ENCODE data around the gene SLC26A11. TPM values are rescaled to one million over a fixed set of nuclear protein-coding genes. Genes with fewer than 3 reads are reported as not detected.

The SLC26A11 gene
- total RNA-seq, 2 experiments from 2014 or later: 4.0 to 5.4 TPM

DNA sequence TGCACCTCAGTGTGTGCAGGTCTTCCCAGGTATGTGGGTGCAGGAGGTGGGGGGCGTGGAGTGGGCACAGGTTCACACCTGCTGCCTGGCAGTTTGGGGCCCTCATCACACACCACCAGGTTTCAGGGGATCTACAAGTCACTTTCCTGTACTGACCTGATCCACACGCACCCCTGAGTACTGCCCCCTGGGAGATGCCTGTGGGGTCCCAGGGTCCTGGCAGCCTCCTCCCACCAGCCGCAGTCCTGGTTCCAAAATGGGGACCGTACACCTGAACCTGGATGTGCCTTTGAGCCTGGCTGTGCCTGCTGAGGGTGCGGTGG is 66.4 kb downstream of the SLC26A11 start:
- Mint-ChIP-seq H3K27me3 (ENCODE audit: low read depth) (no peaks in the 10 kb centered on the region), H3K36me3 (ENCODE audit: low read depth) (peaks cover 26% of the 10 kb centered on the region), H3K27ac (no peak overlapping the region), H3K4me1 (ENCODE audit: low read depth) (peaks cover 4% of the 10 kb centered on the region), H3K9me3 (no peaks in the 10 kb centered on the region), H3K4me3 (no peak overlapping the region)
- CTCF ChIA-PET: no interaction called here
- DNase-seq: no peak
- intact Hi-C loops (cut with micrococcal nuclease): no loop called here

DNA sequence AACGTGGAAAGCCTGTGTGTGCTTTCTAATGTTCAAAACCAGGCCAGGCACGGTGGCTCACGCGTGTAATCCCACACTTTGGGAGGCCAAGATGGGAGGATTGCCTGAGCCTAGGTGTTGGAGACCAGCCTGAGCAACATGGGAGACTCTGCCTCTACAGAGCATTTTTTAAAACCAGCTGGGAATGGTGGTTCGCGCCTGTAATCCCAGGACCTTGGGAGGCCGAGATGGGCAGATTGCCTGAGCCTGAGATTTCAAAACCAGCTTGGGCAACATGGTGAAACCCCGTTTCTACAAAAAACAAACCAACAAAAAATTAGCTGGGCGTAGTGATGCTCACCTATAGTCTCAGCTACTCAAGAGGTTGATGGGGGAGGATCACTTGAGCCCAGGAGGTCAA is 66.8 kb downstream of the SLC26A11 start:
- H3K4me3 Mint-ChIP-seq: no peak overlapping the region
- H3K4me1 Mint-ChIP-seq (ENCODE audit: low read depth): peaks cover 4% of the 10 kb centered on the region
- no peaks in the 10 kb centered on the region for H3K9me3 Mint-ChIP-seq
- H3K36me3 Mint-ChIP-seq (ENCODE audit: low read depth): peaks cover 30% of the 10 kb centered on the region
- intact Hi-C loops (cut with micrococcal nuclease): no loop called here
- DNase-seq: no peak
- no peaks in the 10 kb centered on the region for H3K27me3 Mint-ChIP-seq (ENCODE audit: low read depth)
- CTCF ChIA-PET: interaction anchor here (0.6 kb wide), 1 partner anchor 84 kb away, joined by 4 read pairs; no protein-coding TSS in a partner anchor
- no peak overlapping the region for H3K27ac Mint-ChIP-seq

DNA sequence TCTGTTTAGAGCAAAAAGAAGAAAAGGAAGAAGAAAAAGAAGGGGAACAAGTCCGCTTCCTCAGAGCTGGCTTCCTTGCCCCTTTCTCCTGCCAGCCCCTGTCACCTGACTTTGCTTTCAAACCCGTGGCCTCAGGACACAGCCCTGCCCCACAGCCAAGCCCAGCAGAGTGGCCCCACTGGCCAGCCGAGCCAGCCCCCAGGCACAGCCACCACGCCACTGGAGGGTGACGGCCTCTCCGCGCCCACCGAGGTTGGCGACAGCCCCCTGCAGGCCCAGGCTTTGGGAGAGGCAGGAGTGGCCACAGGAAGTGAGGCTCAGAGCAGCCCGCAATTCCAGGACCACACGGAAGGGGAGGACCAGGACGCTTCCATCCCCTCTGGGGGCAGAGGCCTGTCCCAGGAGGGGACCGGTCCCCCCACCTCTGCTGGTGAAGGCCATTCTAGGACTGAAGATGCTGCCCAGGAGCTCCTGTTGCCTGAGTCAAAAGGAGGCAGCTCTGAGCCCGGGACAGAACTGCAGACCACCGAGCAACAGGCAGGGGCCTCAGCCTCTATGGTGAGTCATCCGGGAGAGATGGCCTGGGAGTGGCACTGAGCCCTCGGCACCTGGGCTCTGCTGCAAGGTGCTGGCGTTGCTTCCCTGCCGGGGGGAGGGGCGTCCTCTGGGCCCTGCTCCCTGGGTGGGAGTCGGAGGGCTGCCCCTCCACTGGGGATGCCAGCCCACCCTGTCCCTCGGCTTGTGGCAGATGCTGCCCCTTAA is 67.8 kb downstream of the SLC26A11 start:
- Mint-ChIP-seq H3K27me3 (ENCODE audit: low read depth) (no peaks in the 10 kb centered on the region), H3K27ac (no peak overlapping the region), H3K4me1 (ENCODE audit: low read depth) (peaks cover 4% of the 10 kb centered on the region), H3K4me3 (no peak overlapping the region), H3K9me3 (no peaks in the 10 kb centered on the region), H3K36me3 (ENCODE audit: low read depth) (peaks cover 30% of the 10 kb centered on the region)
- intact Hi-C loops (cut with micrococcal nuclease): no loop called here
- CTCF ChIA-PET: interaction anchor here (0.6 kb wide), 1 partner anchor 83 kb away, joined by 4 read pairs; no protein-coding TSS in a partner anchor
- no peak for DNase-seq

DNA sequence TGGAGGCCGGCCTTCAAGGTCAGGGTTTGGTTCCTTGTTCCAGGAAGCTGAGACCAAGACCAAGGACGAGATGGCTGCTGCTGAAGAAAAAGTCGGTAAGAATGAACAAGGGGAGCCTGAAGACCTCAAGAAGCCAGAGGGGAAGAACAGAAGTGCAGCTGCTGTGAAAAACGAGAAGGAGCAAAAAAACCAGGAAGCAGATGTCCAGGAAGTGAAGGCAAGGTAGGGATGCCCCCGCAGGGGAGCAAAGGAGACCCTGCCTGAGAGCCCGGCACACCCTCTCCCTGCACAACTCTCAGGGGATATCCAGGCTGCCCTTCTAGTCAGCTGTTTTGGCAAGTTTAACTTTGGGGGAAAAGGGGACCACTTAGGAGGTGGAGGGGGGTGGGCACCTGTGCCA is 69.4 kb downstream of the SLC26A11 start:
- H3K27ac Mint-ChIP-seq: peak overlapping the region; percentile 69
- DNase-seq: no peak
- CTCF ChIA-PET: interaction anchor here (0.7 kb wide), 1 partner anchor 61 kb away, joined by 3 read pairs; no protein-coding TSS in a partner anchor
- intact Hi-C loops (cut with micrococcal nuclease): no loop called here
- peaks cover 3% of the 10 kb centered on the region for H3K4me1 Mint-ChIP-seq (ENCODE audit: low read depth)
- no peaks in the 10 kb centered on the region for H3K27me3 Mint-ChIP-seq (ENCODE audit: low read depth)
- H3K36me3 Mint-ChIP-seq (ENCODE audit: low read depth): peaks cover 33% of the 10 kb centered on the region
- no peaks in the 10 kb centered on the region for H3K9me3 Mint-ChIP-seq
- no peak overlapping the region for H3K4me3 Mint-ChIP-seq

DNA sequence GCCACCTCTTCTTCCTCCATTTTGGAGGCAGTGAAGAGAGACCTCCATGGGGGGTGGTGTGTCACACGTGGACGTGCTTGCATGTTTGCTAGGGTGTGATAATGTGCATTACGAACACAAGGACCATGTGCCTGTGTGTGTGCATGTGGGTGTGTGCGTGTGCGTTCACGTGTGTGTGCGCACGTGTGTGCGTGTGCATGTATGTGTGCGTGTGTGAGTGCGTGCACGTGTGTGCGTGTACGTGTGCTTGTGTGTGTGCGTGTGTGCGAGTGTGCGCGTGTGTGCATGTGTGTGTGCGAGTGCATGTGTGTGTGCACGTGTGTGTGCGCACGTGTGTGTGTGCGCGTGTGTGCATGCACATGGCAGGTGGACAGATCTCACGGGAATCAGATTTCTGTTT is 69.9 kb downstream of the SLC26A11 start:
- CTCF ChIA-PET: no interaction called here
- peaks cover 2% of the 10 kb centered on the region for H3K4me1 Mint-ChIP-seq (ENCODE audit: low read depth)
- intact Hi-C loops (cut with micrococcal nuclease): no loop called here
- no peak overlapping the region for H3K27ac Mint-ChIP-seq
- peaks cover 33% of the 10 kb centered on the region for H3K36me3 Mint-ChIP-seq (ENCODE audit: low read depth)
- H3K4me3 Mint-ChIP-seq: no peak overlapping the region
- DNase-seq: no peak
- no peaks in the 10 kb centered on the region for H3K9me3 Mint-ChIP-seq
- no peaks in the 10 kb centered on the region for H3K27me3 Mint-ChIP-seq (ENCODE audit: low read depth)

DNA sequence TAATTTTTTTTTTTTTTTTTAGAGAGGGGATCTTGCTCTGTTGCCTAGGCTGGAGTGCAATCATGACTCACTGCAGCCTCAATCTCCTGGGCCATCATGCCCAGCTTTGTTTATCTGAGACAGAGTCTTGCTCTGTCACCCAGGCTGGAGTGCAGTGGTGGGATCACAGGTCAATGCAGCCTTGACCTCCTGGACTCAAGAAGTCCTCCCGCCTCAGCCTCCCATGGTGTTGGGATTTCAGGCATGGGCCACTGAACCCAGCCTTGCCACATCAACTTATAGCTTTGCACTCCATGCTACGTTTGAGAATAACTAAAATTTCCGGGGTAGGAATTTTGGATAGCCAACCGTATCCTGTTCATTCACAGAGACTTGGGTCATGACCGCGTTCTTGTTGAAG is 71.0 kb downstream of the SLC26A11 start:
- DNase-seq: no peak
- Mint-ChIP-seq H3K4me3 (no peak overlapping the region), H3K4me1 (ENCODE audit: low read depth) (peaks cover 2% of the 10 kb centered on the region), H3K27ac (no peak overlapping the region), H3K9me3 (no peaks in the 10 kb centered on the region), H3K36me3 (ENCODE audit: low read depth) (peaks cover 41% of the 10 kb centered on the region), H3K27me3 (ENCODE audit: low read depth) (no peaks in the 10 kb centered on the region)
- CTCF ChIA-PET: no interaction called here
- intact Hi-C loops (cut with micrococcal nuclease): no loop called here

DNA sequence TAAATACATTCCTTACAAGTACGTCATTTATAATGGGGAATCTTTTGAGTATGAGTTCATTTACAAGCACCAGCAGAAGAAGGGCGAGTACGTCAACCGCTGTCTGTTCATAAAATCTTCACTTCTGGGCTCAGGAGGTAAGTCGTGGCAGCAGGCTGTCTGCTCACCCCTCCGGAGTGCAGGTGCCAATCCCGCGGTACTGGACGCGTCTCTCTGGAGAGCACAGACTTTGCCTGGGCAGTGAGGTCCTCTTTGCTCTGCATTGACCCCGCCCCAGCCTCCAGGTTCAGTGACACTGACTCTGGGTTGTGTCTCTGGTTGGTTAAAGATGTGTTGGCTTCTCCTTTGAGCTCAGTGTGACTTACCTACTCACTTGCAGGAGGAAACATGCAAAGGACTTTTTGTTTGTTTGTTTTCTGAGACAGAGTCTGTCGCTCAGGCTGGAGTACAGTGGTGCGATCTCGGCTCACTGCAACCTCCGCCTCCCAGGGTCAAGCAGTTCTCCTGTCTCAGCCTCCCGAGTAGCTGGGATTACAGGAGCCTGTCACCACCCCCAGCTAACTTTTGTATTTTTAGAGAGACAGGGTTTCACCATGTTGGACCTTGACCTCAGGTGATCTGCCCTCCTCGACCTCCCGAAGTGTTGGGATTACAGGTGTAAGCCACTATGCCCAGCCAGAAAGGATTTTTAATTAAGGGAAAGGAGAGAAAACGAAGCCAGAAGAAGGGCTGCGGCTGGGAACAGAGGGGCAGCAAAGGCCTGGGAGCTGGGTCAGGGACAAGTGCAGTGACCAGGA is 71.7 kb downstream of the SLC26A11 start:
- Mint-ChIP-seq H3K9me3 (no peaks in the 10 kb centered on the region), H3K4me3 (no peak overlapping the region), H3K36me3 (ENCODE audit: low read depth) (peaks cover 47% of the 10 kb centered on the region), H3K4me1 (ENCODE audit: low read depth) (peaks cover 2% of the 10 kb centered on the region), H3K27me3 (ENCODE audit: low read depth) (no peaks in the 10 kb centered on the region), H3K27ac (no peak overlapping the region)
- DNase-seq: no peak
- CTCF ChIA-PET: no interaction called here
- intact Hi-C loops (cut with micrococcal nuclease): no loop called here

DNA sequence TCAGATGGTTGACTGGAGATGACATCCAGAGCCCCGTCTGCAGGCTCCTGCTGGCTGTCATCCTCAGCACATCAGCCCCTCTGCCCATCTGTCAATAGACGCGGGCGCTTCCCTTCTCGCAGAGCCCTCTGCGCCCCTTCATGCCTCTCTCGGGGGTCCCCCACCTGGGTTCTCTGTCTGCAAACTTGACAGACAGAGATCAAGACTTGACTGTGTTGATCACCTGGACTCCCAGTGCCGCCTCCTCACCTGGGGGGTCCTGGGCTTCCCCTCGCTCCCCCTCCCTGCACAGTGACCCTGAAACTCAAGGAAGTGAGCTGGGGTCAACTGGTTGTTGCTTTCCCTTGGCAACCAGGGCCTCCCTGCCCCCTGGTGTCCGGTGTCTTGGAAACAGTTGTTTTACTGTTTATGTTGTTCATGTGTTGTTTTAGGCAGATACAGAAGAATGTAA is 72.3 kb downstream of the SLC26A11 start:
- H3K27me3 Mint-ChIP-seq (ENCODE audit: low read depth): no peaks in the 10 kb centered on the region
- intact Hi-C loops (cut with micrococcal nuclease): no loop called here
- no peaks in the 10 kb centered on the region for H3K9me3 Mint-ChIP-seq
- H3K27ac Mint-ChIP-seq: no peak overlapping the region
- H3K36me3 Mint-ChIP-seq (ENCODE audit: low read depth): peaks cover 44% of the 10 kb centered on the region
- peaks cover under 1% of the 10 kb centered on the region for H3K4me1 Mint-ChIP-seq (ENCODE audit: low read depth)
- no peak for DNase-seq
- CTCF ChIA-PET: interaction anchor here (0.9 kb wide), 1 partner anchor 96 kb away, joined by 3 read pairs; no protein-coding TSS in a partner anchor
- H3K4me3 Mint-ChIP-seq: no peak overlapping the region

DNA sequence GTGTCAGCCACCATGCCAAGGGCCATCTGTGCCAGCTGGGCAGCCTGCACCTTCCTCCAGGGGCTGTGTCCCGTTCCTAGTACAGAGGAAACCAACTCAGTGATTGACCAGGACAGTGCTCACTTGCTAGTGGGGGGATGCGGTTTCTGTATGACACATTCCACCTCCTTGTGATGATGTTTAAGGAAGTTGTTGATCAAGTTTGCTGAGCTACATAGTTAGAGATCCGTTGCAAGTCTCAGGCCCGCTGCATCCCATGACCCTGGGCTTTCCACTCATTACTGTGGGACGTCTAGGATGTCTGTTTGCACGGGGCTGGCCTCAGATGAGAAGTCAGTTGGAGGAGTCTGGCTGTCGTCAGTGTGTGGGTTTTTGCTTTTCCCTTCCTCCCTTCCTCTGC is 74.0 kb downstream of the SLC26A11 start:
- H3K27me3 Mint-ChIP-seq (ENCODE audit: low read depth): no peaks in the 10 kb centered on the region
- DNase-seq: no peak
- CTCF ChIA-PET: no interaction called here
- no peaks in the 10 kb centered on the region for H3K4me1 Mint-ChIP-seq (ENCODE audit: low read depth)
- intact Hi-C loops (cut with micrococcal nuclease): no loop called here
- peaks cover 56% of the 10 kb centered on the region for H3K36me3 Mint-ChIP-seq (ENCODE audit: low read depth)
- no peak overlapping the region for H3K4me3 Mint-ChIP-seq
- no peaks in the 10 kb centered on the region for H3K9me3 Mint-ChIP-seq
- no peak overlapping the region for H3K27ac Mint-ChIP-seq

DNA sequence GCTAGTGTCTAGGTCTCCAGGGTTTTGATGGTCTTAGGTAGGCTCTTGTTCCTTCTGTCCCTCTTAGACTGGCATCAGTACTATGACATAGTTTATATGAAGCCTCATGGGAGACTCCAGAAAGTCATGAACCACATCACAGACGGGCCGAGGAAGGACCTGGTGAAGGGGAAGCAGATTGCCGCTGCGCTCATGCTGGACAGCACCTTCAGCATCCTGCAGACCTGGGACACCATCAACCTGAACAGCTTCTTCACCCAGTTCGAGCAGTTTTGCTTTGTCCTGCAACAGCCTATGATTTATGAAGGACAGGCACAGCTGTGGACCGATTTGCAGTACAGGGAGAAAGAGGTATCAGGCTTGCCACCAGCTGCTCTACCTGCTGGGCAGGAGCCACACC is 74.4 kb downstream of the SLC26A11 start:
- H3K27me3 Mint-ChIP-seq (ENCODE audit: low read depth): no peaks in the 10 kb centered on the region
- intact Hi-C loops (cut with micrococcal nuclease): no loop called here
- H3K4me3 Mint-ChIP-seq: no peak overlapping the region
- H3K36me3 Mint-ChIP-seq (ENCODE audit: low read depth): peaks cover 58% of the 10 kb centered on the region
- DNase-seq: no peak
- no peak overlapping the region for H3K27ac Mint-ChIP-seq
- no peaks in the 10 kb centered on the region for H3K4me1 Mint-ChIP-seq (ENCODE audit: low read depth)
- CTCF ChIA-PET: no interaction called here
- peaks cover 2% of the 10 kb centered on the region for H3K9me3 Mint-ChIP-seq

DNA sequence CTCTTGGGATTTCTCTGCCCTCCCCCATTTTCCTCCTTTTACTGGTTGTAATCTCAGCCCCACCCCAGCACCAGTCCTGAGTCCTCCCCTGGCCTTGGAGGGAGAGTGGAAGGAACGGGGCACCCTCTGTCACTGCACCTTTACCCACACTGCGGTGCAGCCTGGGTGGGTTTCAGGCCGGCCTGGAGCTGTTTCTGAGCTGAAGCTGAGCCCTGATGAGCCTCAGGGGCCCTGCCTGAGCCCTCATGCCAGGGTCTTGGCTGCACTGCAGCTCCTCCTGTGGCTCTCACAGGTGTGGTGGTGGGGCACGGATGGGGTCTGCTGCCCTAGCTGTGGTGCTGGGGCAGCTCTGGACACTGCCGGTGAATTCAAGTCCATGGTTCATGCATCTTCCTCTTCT is 74.9 kb downstream of the SLC26A11 start:
- no peak for DNase-seq
- intact Hi-C loops (cut with micrococcal nuclease): no loop called here
- Mint-ChIP-seq H3K27ac (no peak overlapping the region), H3K27me3 (ENCODE audit: low read depth) (no peaks in the 10 kb centered on the region), H3K9me3 (peaks cover 2% of the 10 kb centered on the region), H3K4me1 (ENCODE audit: low read depth) (no peaks in the 10 kb centered on the region), H3K36me3 (ENCODE audit: low read depth) (peaks cover 61% of the 10 kb centered on the region), H3K4me3 (no peak overlapping the region)
- CTCF ChIA-PET: interaction anchor here (1.1 kb wide), 1 partner anchor 27 kb away, joined by 3 read pairs; no protein-coding TSS in a partner anchor

DNA sequence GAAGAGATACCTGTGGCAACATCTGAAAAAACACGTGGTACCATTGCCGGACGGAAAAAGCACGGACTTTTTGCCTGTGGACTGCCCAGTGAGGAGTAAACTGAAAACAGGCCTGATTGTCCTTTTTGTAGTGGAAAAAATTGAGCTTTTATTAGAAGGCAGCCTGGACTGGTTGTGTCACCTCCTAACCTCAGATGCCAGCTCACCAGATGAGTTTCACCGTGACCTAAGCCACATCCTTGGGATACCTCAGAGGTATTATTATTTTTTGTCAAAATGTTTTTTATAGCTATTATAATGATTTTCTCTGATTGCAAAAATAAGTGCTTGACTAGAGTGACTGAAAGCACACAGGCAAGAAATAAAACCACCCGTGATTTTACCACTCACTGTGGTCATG is 75.3 kb downstream of the SLC26A11 start:
- intact Hi-C loops (cut with micrococcal nuclease): no loop called here
- H3K9me3 Mint-ChIP-seq: peaks cover 2% of the 10 kb centered on the region
- no peak overlapping the region for H3K4me3 Mint-ChIP-seq
- CTCF ChIA-PET: interaction anchor here (1.1 kb wide), 1 partner anchor 27 kb away, joined by 3 read pairs; no protein-coding TSS in a partner anchor
- H3K27ac Mint-ChIP-seq: no peak overlapping the region
- peaks cover 61% of the 10 kb centered on the region for H3K36me3 Mint-ChIP-seq (ENCODE audit: low read depth)
- no peak for DNase-seq
- H3K4me1 Mint-ChIP-seq (ENCODE audit: low read depth): no peaks in the 10 kb centered on the region
- H3K27me3 Mint-ChIP-seq (ENCODE audit: low read depth): no peaks in the 10 kb centered on the region
